SK-N-SH treated with all-trans-retinoic acid at 6 μM for 48 hours (cell line): ENCODE results near the gene MACROD1.
A peak's percentile ranks its signal among the peaks of the same experiment; 100 is the strongest.

Experiments used
- ATAC-seq: fragments of 200-7000 bp; cut with Tn5 transposase; 3 replicates; pipeline ENCODE4 v1.9.1; 2020; ENCODE audit warnings: mild to moderate bottlenecking, moderate library complexity
- ARNTL ChIP-seq: fragments of 450-650 bp; formaldehyde crosslinking; IDR thresholded peaks from 2 replicates; pipeline ENCODE4 v1.5.0; 2020; ENCODE audit warnings: low read depth, mild to moderate bottlenecking, moderate library complexity, borderline replicate concordance
- BACH2 ChIP-seq: fragments of 250-450 bp; sonication (Bioruptor Pico); IDR thresholded peaks from 2 replicates; pipeline ENCODE4 v1.9.0; 2021; ENCODE audit warnings: mild to moderate bottlenecking, borderline replicate concordance
- CSDC2 ChIP-seq: fragments of 250-450 bp; sonication (Bioruptor Pico); IDR thresholded peaks from 2 replicates; pipeline ENCODE4 v1.5.0; 2020; ENCODE audit warnings: mild to moderate bottlenecking, moderate library complexity
- GLIS3 ChIP-seq: fragments of 250-450 bp; sonication (Bioruptor Pico); IDR thresholded peaks from 2 replicates; pipeline ENCODE4 v1.5.0; 2020; ENCODE audit warnings: mild to moderate bottlenecking, moderate library complexity
- OSR1 ChIP-seq: fragments of 250-450 bp; sonication (Bioruptor Pico); IDR thresholded peaks from 2 replicates; pipeline ENCODE4 v1.8.0; 2022; ENCODE audit warnings: moderate library complexity, mild to moderate bottlenecking, inconsistent platforms
- RARB ChIP-seq: fragments of 250-450 bp; sonication (Bioruptor Pico); IDR thresholded peaks from 2 replicates; pipeline ENCODE4 v1.8.0; 2021; ENCODE audit warnings: mild to moderate bottlenecking, moderate library complexity
- TCF4 ChIP-seq: fragments of 250-450 bp; sonication (Bioruptor Pico); IDR thresholded peaks from 2 replicates; pipeline ENCODE4 v1.8.0; 2021; ENCODE audit warnings: mild to moderate bottlenecking, moderate library complexity, borderline replicate concordance
- TOX ChIP-seq: fragments of 250-450 bp; sonication (Bioruptor Pico); IDR thresholded peaks from 2 replicates; pipeline ENCODE4 v1.8.0; 2021; ENCODE audit warnings: mild to moderate bottlenecking, moderate library complexity, borderline replicate concordance
- ZC3H10 ChIP-seq: fragments of 250-450 bp; sonication (Bioruptor Pico); IDR thresholded peaks from 2 replicates; pipeline ENCODE4 v1.5.1; 2021; ENCODE audit warnings: mild to moderate bottlenecking, moderate library complexity
- ZFP3 ChIP-seq: fragments of 250-450 bp; sonication (Bioruptor Pico); IDR thresholded peaks from 2 replicates; pipeline ENCODE4 v1.5.0; 2020; ENCODE audit warnings: mild to moderate bottlenecking, moderate library complexity
- ZNF565 ChIP-seq: fragments of 450-650 bp; formaldehyde crosslinking; conservative IDR thresholded peaks from 2 replicates; pipeline ENCODE4 v1.5.0; 2020; ENCODE audit warnings: low read depth, mild to moderate bottlenecking, moderate library complexity
- ZNF70 ChIP-seq: fragments of 450-650 bp; formaldehyde crosslinking; IDR thresholded peaks from 2 replicates; pipeline ENCODE4 v1.5.0; 2020; ENCODE audit warnings: mild to moderate bottlenecking, moderate library complexity
- ZNF8 ChIP-seq: fragments of 450-650 bp; formaldehyde crosslinking; IDR thresholded peaks from 2 replicates; pipeline ENCODE4 v1.5.0; 2020; ENCODE audit warnings: mild to moderate bottlenecking, moderate library complexity
- TF ChIP-seq, protein P1 (sequence below): fragments of 250-450 bp; sonication (Bioruptor Pico); IDR thresholded peaks from 2 replicates; pipeline ENCODE4 v1.8.0; 2020; ENCODE audit warnings: mild to moderate bottlenecking, moderate library complexity, borderline replicate concordance
- TF ChIP-seq, protein P2 (sequence below): fragments of 250-450 bp; sonication (Bioruptor Pico); IDR thresholded peaks from 2 replicates; pipeline ENCODE4 v1.8.0; 2021; ENCODE audit warnings: low read depth, mild to moderate bottlenecking, moderate library complexity, borderline replicate concordance
- TF ChIP-seq, protein P3 (sequence below): fragments of 250-450 bp; sonication (Bioruptor Pico); IDR thresholded peaks from 2 replicates; pipeline ENCODE4 v1.5.0; 2020; ENCODE audit warnings: mild to moderate bottlenecking, moderate library complexity

MACROD1 gene

DNA sequence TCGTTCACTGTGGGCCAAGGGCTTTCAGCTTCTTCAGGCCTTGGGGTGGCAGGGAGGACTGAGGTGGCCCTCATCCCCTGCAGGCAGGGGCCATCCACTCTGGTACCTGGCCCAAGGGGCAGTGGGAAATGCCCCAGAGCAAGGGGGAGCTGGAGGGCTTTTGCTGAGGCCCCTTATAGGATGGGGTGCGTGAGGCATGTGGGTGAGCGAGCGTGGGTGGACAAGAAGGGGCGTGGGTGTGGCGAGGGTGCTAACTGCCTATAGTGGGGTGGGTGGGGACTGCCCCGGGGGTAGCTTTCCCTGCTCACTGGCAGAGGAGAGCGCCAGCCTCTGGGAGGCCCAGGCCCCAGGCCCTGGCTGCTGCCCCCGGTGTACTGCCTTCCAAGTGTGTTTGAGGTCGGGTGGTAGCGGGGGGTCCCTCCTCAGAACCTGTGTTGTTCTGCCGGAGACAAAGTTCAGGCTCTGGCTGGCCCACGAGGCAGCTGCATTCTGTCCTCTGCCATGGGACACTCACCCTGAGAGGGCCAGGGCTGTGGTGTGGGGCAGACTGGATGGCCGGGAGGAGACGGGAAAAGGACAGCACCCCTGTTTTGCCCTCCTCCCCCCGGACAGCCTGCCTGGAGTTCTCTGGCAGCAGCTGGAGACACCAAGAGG lies 126.8 kb downstream of the MACROD1 start:
- ATAC-seq = no peak
- TF ChIP-seq ZNF565 (CRISPR knock-in tag) (no peak), OSR1 (CRISPR knock-in tag) (no peak), ZFP3 (CRISPR knock-in tag) (no peak), ARNTL (CRISPR knock-in tag) (no peak), BACH2 (no peak), TCF4 (CRISPR knock-in tag) (no peak), CSDC2 (CRISPR knock-in tag) (no peak), RARB (CRISPR knock-in tag) (no peak), TOX (CRISPR knock-in tag) (no peak)
- TF ChIP-seq, protein P1, sequence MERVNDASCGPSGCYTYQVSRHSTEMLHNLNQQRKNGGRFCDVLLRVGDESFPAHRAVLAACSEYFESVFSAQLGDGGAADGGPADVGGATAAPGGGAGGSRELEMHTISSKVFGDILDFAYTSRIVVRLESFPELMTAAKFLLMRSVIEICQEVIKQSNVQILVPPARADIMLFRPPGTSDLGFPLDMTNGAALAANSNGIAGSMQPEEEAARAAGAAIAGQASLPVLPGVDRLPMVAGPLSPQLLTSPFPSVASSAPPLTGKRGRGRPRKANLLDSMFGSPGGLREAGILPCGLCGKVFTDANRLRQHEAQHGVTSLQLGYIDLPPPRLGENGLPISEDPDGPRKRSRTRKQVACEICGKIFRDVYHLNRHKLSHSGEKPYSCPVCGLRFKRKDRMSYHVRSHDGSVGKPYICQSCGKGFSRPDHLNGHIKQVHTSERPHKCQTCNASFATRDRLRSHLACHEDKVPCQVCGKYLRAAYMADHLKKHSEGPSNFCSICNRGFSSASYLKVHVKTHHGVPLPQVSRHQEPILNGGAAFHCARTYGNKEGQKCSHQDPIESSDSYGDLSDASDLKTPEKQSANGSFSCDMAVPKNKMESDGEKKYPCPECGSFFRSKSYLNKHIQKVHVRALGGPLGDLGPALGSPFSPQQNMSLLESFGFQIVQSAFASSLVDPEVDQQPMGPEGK = no peak

DNA sequence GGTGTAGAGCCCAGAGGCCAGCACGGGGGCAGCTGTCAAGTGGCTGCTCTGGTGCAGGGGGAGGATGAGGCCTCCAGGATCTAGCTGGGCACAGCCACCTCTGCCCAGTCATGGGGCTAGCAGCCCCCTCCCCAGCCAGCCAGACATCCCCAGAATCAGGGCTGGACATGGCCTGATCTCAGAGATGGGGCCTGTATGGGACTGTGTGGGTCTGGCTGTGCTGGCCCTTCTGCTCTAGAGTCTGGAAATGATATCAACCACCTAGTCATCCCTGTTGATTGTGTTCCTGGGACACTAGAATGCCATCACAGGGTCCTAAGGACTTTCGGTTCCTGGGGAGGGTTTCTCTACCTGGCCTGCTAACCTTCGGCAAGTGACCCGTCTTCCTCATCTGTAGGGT lies 127.4 kb downstream of the MACROD1 start:
- no peak for ATAC-seq
- no peak for TF ChIP-seq GLIS3 (CRISPR knock-in tag)
- no peak for TF ChIP-seq ARNTL (CRISPR knock-in tag)

DNA sequence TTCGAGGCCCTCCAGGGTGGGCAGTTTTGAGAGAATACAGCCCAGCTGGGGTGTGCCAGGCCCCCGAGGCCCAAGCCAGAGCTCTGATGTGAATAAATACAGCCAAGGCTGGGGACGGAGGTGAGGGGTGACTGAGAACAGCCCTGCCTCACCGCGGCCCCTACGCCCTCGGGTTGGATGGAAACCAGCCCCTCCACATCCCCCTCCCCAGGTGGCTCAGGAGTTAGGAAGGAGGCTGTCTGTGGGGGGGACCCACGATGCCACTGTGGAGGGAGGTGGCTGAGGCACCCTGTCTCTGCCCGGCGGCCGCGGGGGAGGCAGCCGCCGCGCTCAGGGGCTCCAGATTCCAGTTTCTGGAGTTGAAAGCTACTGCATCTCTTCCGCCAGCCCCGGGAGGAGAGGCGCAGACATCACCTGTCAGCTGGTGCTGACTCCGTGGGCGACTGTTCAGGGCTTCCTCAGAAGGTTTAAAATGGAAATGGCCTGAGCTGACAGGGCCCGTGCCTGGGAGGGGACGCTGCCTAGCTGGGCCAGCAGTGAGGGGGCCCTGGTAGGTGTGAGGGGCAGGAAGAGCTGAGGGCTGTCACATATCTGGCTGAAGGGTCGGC lies 128.8 kb downstream of the MACROD1 start:
- ATAC-seq = peak; percentile 3; the same call in 2 of the 3 replicates
- TF ChIP-seq ZNF70 (CRISPR knock-in tag) (peak; percentile 47; the same call in 1 of the 2 replicates), ARNTL (CRISPR knock-in tag) (no peak), CSDC2 (CRISPR knock-in tag) (no peak), GLIS3 (CRISPR knock-in tag) (no peak), ZFP3 (CRISPR knock-in tag) (no peak), TOX (CRISPR knock-in tag) (no peak), ZC3H10 (no peak), RARB (CRISPR knock-in tag) (no peak)
- TF ChIP-seq, protein P2, sequence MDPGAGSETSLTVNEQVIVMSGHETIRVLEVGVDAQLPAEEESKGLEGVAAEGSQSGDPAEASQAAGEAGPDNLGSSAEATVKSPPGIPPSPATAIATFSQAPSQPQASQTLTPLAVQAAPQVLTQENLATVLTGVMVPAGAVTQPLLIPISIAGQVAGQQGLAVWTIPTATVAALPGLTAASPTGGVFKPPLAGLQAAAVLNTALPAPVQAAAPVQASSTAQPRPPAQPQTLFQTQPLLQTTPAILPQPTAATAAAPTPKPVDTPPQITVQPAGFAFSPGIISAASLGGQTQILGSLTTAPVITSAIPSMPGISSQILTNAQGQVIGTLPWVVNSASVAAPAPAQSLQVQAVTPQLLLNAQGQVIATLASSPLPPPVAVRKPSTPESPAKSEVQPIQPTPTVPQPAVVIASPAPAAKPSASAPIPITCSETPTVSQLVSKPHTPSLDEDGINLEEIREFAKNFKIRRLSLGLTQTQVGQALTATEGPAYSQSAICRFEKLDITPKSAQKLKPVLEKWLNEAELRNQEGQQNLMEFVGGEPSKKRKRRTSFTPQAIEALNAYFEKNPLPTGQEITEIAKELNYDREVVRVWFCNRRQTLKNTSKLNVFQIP (CRISPR knock-in tag) = no peak
- TF ChIP-seq, all 23 proteins: peak for 1

DNA sequence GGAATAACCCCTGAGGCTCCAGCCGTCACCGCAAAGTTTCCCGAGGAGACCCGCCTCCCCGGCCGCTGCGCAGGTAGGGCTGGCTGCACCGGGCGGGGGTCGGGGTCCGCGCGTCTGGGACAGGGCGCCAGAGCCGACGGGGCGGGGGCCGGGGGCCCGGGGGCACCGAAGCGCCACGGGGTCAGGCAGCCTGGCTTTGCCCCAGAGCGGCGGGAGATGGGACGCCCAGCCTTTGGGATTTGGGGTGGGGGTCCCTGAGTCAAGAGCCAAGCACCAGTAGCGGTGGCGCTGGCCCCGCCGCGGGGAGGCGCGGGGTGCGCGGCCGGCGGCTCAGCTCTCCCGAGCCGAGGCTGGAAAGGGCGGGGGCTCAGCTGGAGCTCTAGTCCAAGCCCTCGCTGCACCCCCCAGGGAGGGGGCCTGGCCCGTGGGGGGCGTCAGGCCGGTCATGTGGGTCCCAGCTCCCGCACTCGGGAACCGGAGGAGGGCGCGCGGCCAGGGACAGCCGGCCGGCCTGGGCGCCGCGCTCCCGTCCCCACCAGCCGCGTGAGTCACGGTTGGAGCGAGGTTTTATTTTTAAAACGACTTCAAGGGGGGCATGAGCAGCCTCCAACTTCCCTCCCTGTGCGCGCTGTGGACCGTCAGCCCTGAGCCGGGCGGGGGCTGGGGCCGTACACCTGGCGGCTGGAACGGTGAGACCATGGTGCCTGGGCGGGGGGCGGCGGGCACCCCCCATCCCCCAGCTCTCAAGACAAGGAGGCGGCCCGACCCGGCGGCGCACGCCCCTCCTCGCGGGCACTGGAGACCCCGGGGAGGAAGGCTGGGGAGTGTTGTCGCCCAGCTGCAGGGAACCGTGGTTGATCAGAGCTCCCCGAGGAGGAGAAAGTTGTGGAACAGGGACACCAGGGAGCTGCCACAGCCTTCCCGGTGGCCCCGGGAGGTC lies 129.6 kb downstream of the MACROD1 start:
- ATAC-seq = peak; percentile 80
- TF ChIP-seq, protein P3, sequence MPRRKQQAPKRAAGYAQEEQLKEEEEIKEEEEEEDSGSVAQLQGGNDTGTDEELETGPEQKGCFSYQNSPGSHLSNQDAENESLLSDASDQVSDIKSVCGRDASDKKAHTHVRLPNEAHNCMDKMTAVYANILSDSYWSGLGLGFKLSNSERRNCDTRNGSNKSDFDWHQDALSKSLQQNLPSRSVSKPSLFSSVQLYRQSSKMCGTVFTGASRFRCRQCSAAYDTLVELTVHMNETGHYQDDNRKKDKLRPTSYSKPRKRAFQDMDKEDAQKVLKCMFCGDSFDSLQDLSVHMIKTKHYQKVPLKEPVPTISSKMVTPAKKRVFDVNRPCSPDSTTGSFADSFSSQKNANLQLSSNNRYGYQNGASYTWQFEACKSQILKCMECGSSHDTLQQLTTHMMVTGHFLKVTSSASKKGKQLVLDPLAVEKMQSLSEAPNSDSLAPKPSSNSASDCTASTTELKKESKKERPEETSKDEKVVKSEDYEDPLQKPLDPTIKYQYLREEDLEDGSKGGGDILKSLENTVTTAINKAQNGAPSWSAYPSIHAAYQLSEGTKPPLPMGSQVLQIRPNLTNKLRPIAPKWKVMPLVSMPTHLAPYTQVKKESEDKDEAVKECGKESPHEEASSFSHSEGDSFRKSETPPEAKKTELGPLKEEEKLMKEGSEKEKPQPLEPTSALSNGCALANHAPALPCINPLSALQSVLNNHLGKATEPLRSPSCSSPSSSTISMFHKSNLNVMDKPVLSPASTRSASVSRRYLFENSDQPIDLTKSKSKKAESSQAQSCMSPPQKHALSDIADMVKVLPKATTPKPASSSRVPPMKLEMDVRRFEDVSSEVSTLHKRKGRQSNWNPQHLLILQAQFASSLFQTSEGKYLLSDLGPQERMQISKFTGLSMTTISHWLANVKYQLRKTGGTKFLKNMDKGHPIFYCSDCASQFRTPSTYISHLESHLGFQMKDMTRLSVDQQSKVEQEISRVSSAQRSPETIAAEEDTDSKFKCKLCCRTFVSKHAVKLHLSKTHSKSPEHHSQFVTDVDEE (CRISPR knock-in tag) = no peak
- TF ChIP-seq ZNF70 (CRISPR knock-in tag) (no peak), BACH2 (no peak), ZC3H10 (no peak), RARB (CRISPR knock-in tag) (no peak), GLIS3 (CRISPR knock-in tag) (no peak), ZNF565 (CRISPR knock-in tag) (no peak), TOX (CRISPR knock-in tag) (no peak)
- TF ChIP-seq, all 23 proteins: peak for 0

DNA sequence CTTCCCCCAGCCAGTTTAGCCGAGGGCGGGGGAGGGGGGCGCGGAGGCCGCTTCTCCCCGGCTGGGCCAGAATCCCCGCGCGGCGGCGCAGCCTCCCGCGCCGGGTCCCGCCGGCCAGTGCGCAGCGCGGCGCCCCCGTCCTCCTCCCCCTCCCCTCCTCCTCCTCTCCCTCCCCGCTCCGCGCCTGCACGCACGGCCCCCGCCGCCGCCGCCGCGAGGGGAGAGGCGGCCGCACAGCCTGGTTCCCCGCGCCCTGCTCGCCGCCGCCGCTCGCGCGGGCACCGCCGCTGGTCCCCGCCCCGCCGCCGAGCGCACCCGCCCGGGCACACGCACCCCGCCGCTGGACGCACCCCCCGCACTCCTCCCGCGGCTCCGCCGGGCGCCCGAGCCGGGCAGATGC lies 130.3 kb downstream of the MACROD1 start, which contains the start of gene FLRT1:
FLRT1 (plus strand) TSS at position 356 of the 400 bp plus-strand sequence. CDS start 80,337 bp downstream, outside the sequence.
- TF ChIP-seq ZNF8 (no peak), GLIS3 (CRISPR knock-in tag) (no peak), ZNF70 (CRISPR knock-in tag) (no peak), OSR1 (CRISPR knock-in tag) (no peak), ZNF565 (CRISPR knock-in tag) (no peak)
- no peak for ATAC-seq
